Keratinocyte (primary cell): ENCODE measurements around the gene CSK.
"Not testable (repeated sequence)": the region's sequence is repeated elsewhere in the genome, so short reads cannot be mapped to it uniquely, and the experiment has no call there.

ENCODE experiments used
- EZH2 ChIP-seq: IDR thresholded peaks from one replicate; pipeline ENCODE4 v1.6.1; 2012; ENCODE audit warnings: inconsistent platforms, mild to moderate bottlenecking, low read length, moderate library complexity
- TF ChIP-seq, protein P1 (sequence below), 3 experiments: IDR thresholded peaks in 1 of 3; conservative IDR thresholded peaks in 1 of 3; optimal IDR thresholded peaks in 1 of 3; 2 replicates in 2 of 3; 3 replicates in 1 of 3; pipeline versions ENCODE3 to v1.5.1; 2011; ENCODE audit warnings: low read length in 3 of 3, mild to moderate bottlenecking in 3 of 3, moderate library complexity in 2 of 3, control low read depth in 1 of 3, inconsistent platforms in 1 of 3; ENCODE audit not compliant: insufficient read depth in 2 of 3; ENCODE audit errors: extremely low read depth in 1 of 3

DNA sequence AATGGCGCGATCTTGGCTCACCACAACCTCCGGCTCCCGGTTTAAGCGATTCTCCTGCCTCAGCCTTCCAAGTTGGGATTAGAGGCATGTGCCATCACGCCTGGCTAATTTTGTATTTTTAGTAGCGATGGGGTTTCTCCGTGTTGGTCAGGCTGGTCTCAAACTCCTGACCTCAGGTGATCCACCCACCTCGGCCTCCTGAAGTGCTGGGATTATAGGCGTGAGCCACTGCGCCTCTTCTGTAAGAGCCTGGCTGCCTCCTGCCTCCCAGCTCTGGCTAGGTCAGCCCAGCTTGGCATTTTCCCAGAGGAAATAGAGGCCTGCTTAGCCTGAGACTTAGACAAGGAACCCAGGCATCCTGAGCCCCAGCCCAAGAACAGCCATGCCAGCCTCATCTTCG is 4.2 kb downstream of the CSK start:
- TF ChIP-seq, protein P1, sequence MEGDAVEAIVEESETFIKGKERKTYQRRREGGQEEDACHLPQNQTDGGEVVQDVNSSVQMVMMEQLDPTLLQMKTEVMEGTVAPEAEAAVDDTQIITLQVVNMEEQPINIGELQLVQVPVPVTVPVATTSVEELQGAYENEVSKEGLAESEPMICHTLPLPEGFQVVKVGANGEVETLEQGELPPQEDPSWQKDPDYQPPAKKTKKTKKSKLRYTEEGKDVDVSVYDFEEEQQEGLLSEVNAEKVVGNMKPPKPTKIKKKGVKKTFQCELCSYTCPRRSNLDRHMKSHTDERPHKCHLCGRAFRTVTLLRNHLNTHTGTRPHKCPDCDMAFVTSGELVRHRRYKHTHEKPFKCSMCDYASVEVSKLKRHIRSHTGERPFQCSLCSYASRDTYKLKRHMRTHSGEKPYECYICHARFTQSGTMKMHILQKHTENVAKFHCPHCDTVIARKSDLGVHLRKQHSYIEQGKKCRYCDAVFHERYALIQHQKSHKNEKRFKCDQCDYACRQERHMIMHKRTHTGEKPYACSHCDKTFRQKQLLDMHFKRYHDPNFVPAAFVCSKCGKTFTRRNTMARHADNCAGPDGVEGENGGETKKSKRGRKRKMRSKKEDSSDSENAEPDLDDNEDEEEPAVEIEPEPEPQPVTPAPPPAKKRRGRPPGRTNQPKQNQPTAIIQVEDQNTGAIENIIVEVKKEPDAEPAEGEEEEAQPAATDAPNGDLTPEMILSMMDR (optimal IDR thresholded peaks at IDR 0.05 in 1 of 3, IDR thresholded peaks at IDR 0.05 in 1 of 3, conservative IDR thresholded peaks at IDR 0.05 in 1 of 3; ENCODE audit: extremely low read depth in 1 of 3, insufficient read depth in 2 of 3, low read length in 3 of 3): not testable (repeated sequence)
- not testable (repeated sequence) for TF ChIP-seq EZH2
